Epithelial cell of proximal tubule (primary cell): ENCODE measurements around the gene CLEC4C. TPM values are rescaled to one million over a fixed set of nuclear protein-coding genes. Genes with fewer than 3 reads are reported as not detected.

Source experiments
- DNase-seq: peaks from one replicate; pipeline ENCODE4 v3.0.0-alpha.2; 2011; ENCODE audit warnings: low read depth
- H3K4me3 ChIP-seq: 2 replicates; pipeline ENCODE4 v1.5.1; 2011; ENCODE audit warnings: low read depth, mild to moderate bottlenecking, low read length
- CTCF ChIP-seq: conservative IDR thresholded peaks from 2 replicates; pipeline ENCODE4 v1.5.1; 2012; ENCODE audit warnings: low read depth, mild to moderate bottlenecking, low read length
- total RNA-seq: library from RNA; depleted of rRNA; stranded (reverse); fragments of >200 nt; gene quantifications from 2 replicates; pipeline ENCODE4 v1.2.3, GENCODE V29; 2015

Gene CLEC4C
- total RNA-seq, 1 donor from 2014 or later: not detected

- no peak overlapping the region for H3K4me3 ChIP-seq
- no peak for DNase-seq
- no peak for TF ChIP-seq CTCF
Observed at GRCh38 chr12:7719946-7720730, 27.0 kb downstream of the CLEC4C start.

GRCh38 chr12:7716381-7716780, 30.8 kb downstream of the CLEC4C start:
- peak; percentile 12 for TF ChIP-seq CTCF
- H3K4me3 ChIP-seq: no peak overlapping the region
- no peak for DNase-seq

GRCh38 chr12:7712841-7713442, 34.2 kb downstream of the CLEC4C start:
- no peak for DNase-seq
- no peak for TF ChIP-seq CTCF
- H3K4me3 ChIP-seq: no peak overlapping the region

- no peak for DNase-seq
- TF ChIP-seq CTCF: no peak
- H3K4me3 ChIP-seq: no peak within 1 kb of the TSS
Observed at GRCh38 chr12:7711133-7711532, 36.0 kb downstream of the CLEC4C start, which contains the start of gene DPPA3. TSS of gene DPPA3 (plus strand) at chr12:7711433. CDS start at chr12:7711571, 138 bp downstream.

- no peak for DNase-seq
- no peak for TF ChIP-seq CTCF
Observed at GRCh38 chr12:7709969-7710675, 37.1 kb downstream of the CLEC4C start.

GRCh38 chr12:7705846-7706245, 41.3 kb downstream of the CLEC4C start:
- no peak for DNase-seq
- no peak for TF ChIP-seq CTCF
- no peak overlapping the region for H3K4me3 ChIP-seq

More at GRCh38 chr12:7709969-7710675, 37.1 kb downstream of the CLEC4C start:
- no peak overlapping the region for H3K4me3 ChIP-seq
